Fibroblast of lung (primary cell): ENCODE data around the gene CTNND2.

Source experiments
- CTCF ChIP-seq, 2 donors: IDR thresholded peaks in 1 of 2; conservative IDR thresholded peaks in 1 of 2; 1 replicate in 1 of 2; 2 replicates in 1 of 2; pipeline ENCODE4 v1.5.1; 2011 to 2012; ENCODE audit warnings: low read length in 2 of 2, control low read depth in 1 of 2, inconsistent platforms in 1 of 2, low read depth in 1 of 2, mild to moderate bottlenecking in 1 of 2
- EZH2 ChIP-seq: IDR thresholded peaks from 2 replicates; pipeline ENCODE4 v1.5.1; 2012; ENCODE audit warnings: low read length, control low read depth, mild to moderate bottlenecking; ENCODE audit errors: missing control alignments

GRCh38 chr5:10987276-10987924, 916.8 kb downstream of the CTNND2 start:
- TF ChIP-seq CTCF (conservative IDR thresholded peaks at IDR 0.05 in 1 of 2, IDR thresholded peaks at IDR 0.05 in 1 of 2; ENCODE audit: low read depth in 1 of 2, low read length in 2 of 2), result no peak
- no peak for TF ChIP-seq EZH2
